Measurements from ENCODE around the gene NTNG1.

Gene NTNG1

GRCh38 chr1:107415241-107415640, 274.4 kb downstream of the NTNG1 start:
- no peaks in the 10 kb centered on the region for H3K27me3 ChIP-seq (ENCODE audit: low read depth, low read length)
- H3K4me3 ChIP-seq (ENCODE audit: low read depth in 1 of 2, low read length in 2 of 2) = no peak overlapping the region
- no peaks in the 10 kb centered on the region for H3K36me3 ChIP-seq (ENCODE audit: control insufficient read depth in 1 of 2, insufficient read depth in 2 of 2, low read length in 2 of 2)
- no peak overlapping the region for H3K27ac ChIP-seq (ENCODE audit: low read length)
- no peaks in the 10 kb centered on the region for H3K9me3 ChIP-seq (ENCODE audit: control insufficient read depth in 1 of 2, low read length in 2 of 2)
- H3K4me1 ChIP-seq (ENCODE audit: control insufficient read depth in 1 of 2, insufficient read depth in 2 of 2, low read length in 2 of 2) = no peaks in the 10 kb centered on the region

GRCh38 chr1:107419003-107419402, 278.2 kb downstream of the NTNG1 start:
- Histone ChIP-seq H3K27ac (ENCODE audit: low read length) (no peak overlapping the region), H3K4me3 (ENCODE audit: low read depth in 1 of 2, low read length in 2 of 2) (no peak overlapping the region), H3K4me1 (ENCODE audit: control insufficient read depth in 1 of 2, insufficient read depth in 2 of 2, low read length in 2 of 2) (no peaks in the 10 kb centered on the region), H3K27me3 (ENCODE audit: low read depth, low read length) (no peaks in the 10 kb centered on the region), H3K36me3 (ENCODE audit: control insufficient read depth in 1 of 2, insufficient read depth in 2 of 2, low read length in 2 of 2) (no peaks in the 10 kb centered on the region), H3K9me3 (ENCODE audit: control insufficient read depth in 1 of 2, low read length in 2 of 2) (no peaks in the 10 kb centered on the region)

DNA sequence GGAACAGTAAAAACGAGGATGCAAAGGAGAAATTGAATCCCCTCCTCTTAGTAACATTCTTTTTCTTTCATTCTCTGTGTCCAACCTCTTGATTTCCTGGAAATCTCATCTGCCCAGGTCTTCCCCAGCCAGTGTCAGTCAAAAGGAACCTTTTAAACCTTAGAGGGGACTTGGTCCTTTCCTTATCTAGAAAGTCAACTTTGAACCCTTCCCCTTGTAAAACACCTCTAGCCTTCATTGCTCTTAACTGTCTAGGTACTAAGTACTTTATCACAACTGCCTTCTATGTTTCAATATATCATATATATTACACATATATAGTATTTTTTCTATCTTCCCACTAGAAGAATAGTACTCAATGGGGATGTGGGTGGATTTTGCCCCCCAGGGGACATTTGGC, 282.1 kb downstream of the NTNG1 start:
- H3K27me3 ChIP-seq (ENCODE audit: low read depth, low read length) = no peaks in the 10 kb centered on the region
- no peak overlapping the region for H3K4me3 ChIP-seq (ENCODE audit: low read depth in 1 of 2, low read length in 2 of 2)
- no peaks in the 10 kb centered on the region for H3K36me3 ChIP-seq (ENCODE audit: control insufficient read depth in 1 of 2, insufficient read depth in 2 of 2, low read length in 2 of 2)
- no peaks in the 10 kb centered on the region for H3K4me1 ChIP-seq (ENCODE audit: control insufficient read depth in 1 of 2, insufficient read depth in 2 of 2, low read length in 2 of 2)
- no peaks in the 10 kb centered on the region for H3K9me3 ChIP-seq (ENCODE audit: control insufficient read depth in 1 of 2, low read length in 2 of 2)
- H3K27ac ChIP-seq (ENCODE audit: low read length) = no peak overlapping the region

- no peaks in the 10 kb centered on the region for H3K9me3 ChIP-seq (ENCODE audit: control insufficient read depth in 1 of 2, low read length in 2 of 2)
- no peak overlapping the region for H3K27ac ChIP-seq (ENCODE audit: low read length)
- no peaks in the 10 kb centered on the region for H3K4me1 ChIP-seq (ENCODE audit: control insufficient read depth in 1 of 2, insufficient read depth in 2 of 2, low read length in 2 of 2)
- no peak overlapping the region for H3K4me3 ChIP-seq (ENCODE audit: low read depth in 1 of 2, low read length in 2 of 2)
- no peaks in the 10 kb centered on the region for H3K36me3 ChIP-seq (ENCODE audit: control insufficient read depth in 1 of 2, insufficient read depth in 2 of 2, low read length in 2 of 2)
- H3K27me3 ChIP-seq (ENCODE audit: low read depth, low read length) = no peaks in the 10 kb centered on the region
Measured at GRCh38 chr1:107430540-107431228, 289.8 kb downstream of the NTNG1 start.

DNA sequence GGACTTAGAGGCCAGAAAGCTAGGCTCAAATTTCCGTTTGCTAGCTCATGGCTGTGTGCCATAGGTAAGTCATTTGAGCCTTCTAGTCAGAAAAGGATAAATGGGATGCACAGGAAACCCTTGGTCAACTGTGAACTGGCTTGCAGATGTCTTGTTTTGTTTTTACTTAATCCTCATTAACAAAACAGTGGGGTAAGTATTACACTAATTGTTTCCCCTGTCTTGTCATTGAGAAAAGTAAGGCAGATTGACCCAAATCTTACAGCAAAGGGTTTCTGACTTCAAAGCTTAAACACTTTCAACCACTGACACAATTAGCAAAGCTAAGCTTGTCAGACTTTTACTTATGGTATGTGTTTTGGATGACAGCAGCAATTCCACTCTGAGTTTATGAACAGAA, 291.3 kb downstream of the NTNG1 start:
- no peaks in the 10 kb centered on the region for H3K27me3 ChIP-seq (ENCODE audit: low read depth, low read length)
- no peaks in the 10 kb centered on the region for H3K4me1 ChIP-seq (ENCODE audit: control insufficient read depth in 1 of 2, insufficient read depth in 2 of 2, low read length in 2 of 2)
- no peak overlapping the region for H3K27ac ChIP-seq (ENCODE audit: low read length)
- no peaks in the 10 kb centered on the region for H3K9me3 ChIP-seq (ENCODE audit: control insufficient read depth in 1 of 2, low read length in 2 of 2)
- no peak overlapping the region for H3K4me3 ChIP-seq (ENCODE audit: low read depth in 1 of 2, low read length in 2 of 2)
- no peaks in the 10 kb centered on the region for H3K36me3 ChIP-seq (ENCODE audit: control insufficient read depth in 1 of 2, insufficient read depth in 2 of 2, low read length in 2 of 2)

DNA sequence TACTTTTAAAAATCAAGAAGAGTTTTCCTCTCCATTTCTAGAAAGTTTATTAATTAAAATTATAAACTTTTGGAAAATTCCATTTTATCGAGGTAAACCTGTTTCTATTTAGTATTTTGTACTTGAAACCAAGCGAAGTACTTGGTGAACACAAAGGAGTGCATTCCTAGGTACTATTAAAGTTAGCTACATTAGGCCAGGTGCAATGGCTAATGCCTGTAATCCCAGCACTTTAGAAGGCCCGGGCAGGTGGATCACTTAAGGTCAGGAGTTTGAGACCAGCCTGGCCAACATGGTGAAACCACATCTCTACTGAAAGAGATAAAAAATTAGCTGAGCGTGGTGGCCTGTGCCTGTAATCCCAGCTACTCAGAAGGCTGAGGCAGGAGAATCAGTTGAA, 292.2 kb downstream of the NTNG1 start:
- Histone ChIP-seq H3K4me3 (ENCODE audit: low read depth in 1 of 2, low read length in 2 of 2) (no peak overlapping the region), H3K9me3 (ENCODE audit: control insufficient read depth in 1 of 2, low read length in 2 of 2) (no peaks in the 10 kb centered on the region), H3K36me3 (ENCODE audit: control insufficient read depth in 1 of 2, insufficient read depth in 2 of 2, low read length in 2 of 2) (no peaks in the 10 kb centered on the region), H3K27me3 (ENCODE audit: low read depth, low read length) (no peaks in the 10 kb centered on the region), H3K27ac (ENCODE audit: low read length) (no peak overlapping the region), H3K4me1 (ENCODE audit: control insufficient read depth in 1 of 2, insufficient read depth in 2 of 2, low read length in 2 of 2) (no peaks in the 10 kb centered on the region)

- no peaks in the 10 kb centered on the region for H3K36me3 ChIP-seq (ENCODE audit: control insufficient read depth in 1 of 2, insufficient read depth in 2 of 2, low read length in 2 of 2)
- no peaks in the 10 kb centered on the region for H3K9me3 ChIP-seq (ENCODE audit: control insufficient read depth in 1 of 2, low read length in 2 of 2)
- no peak overlapping the region for H3K27ac ChIP-seq (ENCODE audit: low read length)
- no peak overlapping the region for H3K4me3 ChIP-seq (ENCODE audit: low read depth in 1 of 2, low read length in 2 of 2)
- no peaks in the 10 kb centered on the region for H3K27me3 ChIP-seq (ENCODE audit: low read depth, low read length)
- H3K4me1 ChIP-seq (ENCODE audit: control insufficient read depth in 1 of 2, insufficient read depth in 2 of 2, low read length in 2 of 2) = no peaks in the 10 kb centered on the region
Measured at GRCh38 chr1:107433635-107434360, 293.0 kb downstream of the NTNG1 start.

DNA sequence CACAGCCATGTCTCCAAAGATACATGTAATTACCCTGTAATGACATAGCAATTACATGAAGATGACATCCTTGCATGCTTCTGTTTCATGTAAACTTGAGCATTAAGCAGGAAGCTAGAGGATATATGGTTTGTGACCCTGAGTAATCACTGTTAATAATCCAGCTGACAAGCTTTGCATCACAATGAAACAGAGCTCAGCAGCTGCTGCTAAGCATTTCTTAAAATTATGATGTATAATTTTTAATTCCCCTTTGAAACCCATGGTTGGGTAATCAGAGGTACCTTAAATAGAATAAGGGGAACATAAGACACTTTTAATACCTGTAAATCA, 293.5 kb downstream of the NTNG1 start:
- Histone ChIP-seq H3K4me3 (ENCODE audit: low read depth in 1 of 2, low read length in 2 of 2) (no peak overlapping the region), H3K27ac (ENCODE audit: low read length) (no peak overlapping the region), H3K36me3 (ENCODE audit: control insufficient read depth in 1 of 2, insufficient read depth in 2 of 2, low read length in 2 of 2) (no peaks in the 10 kb centered on the region), H3K9me3 (ENCODE audit: control insufficient read depth in 1 of 2, low read length in 2 of 2) (no peaks in the 10 kb centered on the region), H3K27me3 (ENCODE audit: low read depth, low read length) (no peaks in the 10 kb centered on the region), H3K4me1 (ENCODE audit: control insufficient read depth in 1 of 2, insufficient read depth in 2 of 2, low read length in 2 of 2) (no peaks in the 10 kb centered on the region)

- H3K9me3 ChIP-seq (ENCODE audit: control insufficient read depth in 1 of 2, low read length in 2 of 2) = no peaks in the 10 kb centered on the region
- no peak overlapping the region for H3K27ac ChIP-seq (ENCODE audit: low read length)
- no peaks in the 10 kb centered on the region for H3K36me3 ChIP-seq (ENCODE audit: control insufficient read depth in 1 of 2, insufficient read depth in 2 of 2, low read length in 2 of 2)
- H3K27me3 ChIP-seq (ENCODE audit: low read depth, low read length) = no peaks in the 10 kb centered on the region
- no peak overlapping the region for H3K4me3 ChIP-seq (ENCODE audit: low read depth in 1 of 2, low read length in 2 of 2)
- no peaks in the 10 kb centered on the region for H3K4me1 ChIP-seq (ENCODE audit: control insufficient read depth in 1 of 2, insufficient read depth in 2 of 2, low read length in 2 of 2)
Measured at GRCh38 chr1:107436552-107437241, 295.9 kb downstream of the NTNG1 start.

GRCh38 chr1:107439567-107439966, 298.7 kb downstream of the NTNG1 start:
- no peaks in the 10 kb centered on the region for H3K9me3 ChIP-seq (ENCODE audit: control insufficient read depth in 1 of 2, low read length in 2 of 2)
- H3K4me3 ChIP-seq (ENCODE audit: low read depth in 1 of 2, low read length in 2 of 2) = no peak overlapping the region
- no peaks in the 10 kb centered on the region for H3K4me1 ChIP-seq (ENCODE audit: control insufficient read depth in 1 of 2, insufficient read depth in 2 of 2, low read length in 2 of 2)
- no peak overlapping the region for H3K27ac ChIP-seq (ENCODE audit: low read length)
- H3K27me3 ChIP-seq (ENCODE audit: low read depth, low read length) = no peaks in the 10 kb centered on the region
- no peaks in the 10 kb centered on the region for H3K36me3 ChIP-seq (ENCODE audit: control insufficient read depth in 1 of 2, insufficient read depth in 2 of 2, low read length in 2 of 2)

- Histone ChIP-seq H3K36me3 (ENCODE audit: control insufficient read depth in 1 of 2, insufficient read depth in 2 of 2, low read length in 2 of 2) (no peaks in the 10 kb centered on the region), H3K4me3 (ENCODE audit: low read depth in 1 of 2, low read length in 2 of 2) (no peak overlapping the region), H3K27me3 (ENCODE audit: low read depth, low read length) (no peaks in the 10 kb centered on the region), H3K9me3 (ENCODE audit: control insufficient read depth in 1 of 2, low read length in 2 of 2) (no peaks in the 10 kb centered on the region), H3K4me1 (ENCODE audit: control insufficient read depth in 1 of 2, insufficient read depth in 2 of 2, low read length in 2 of 2) (no peaks in the 10 kb centered on the region), H3K27ac (ENCODE audit: low read length) (no peak overlapping the region)
Measured at GRCh38 chr1:107442551-107442950, 301.7 kb downstream of the NTNG1 start.
